GM12865 (cell line): ENCODE measurements around the gene ANAPC5.

Source experiments
- DNase-seq: peaks from one replicate; pipeline ENCODE4 v3.0.0; 2010; ENCODE audit warnings: low read depth
- H3K4me3 ChIP-seq: 2 replicates; pipeline ENCODE4 v1.5.1; 2011; ENCODE audit warnings: mild to moderate bottlenecking, low read depth, low read length, control low read depth
- TF ChIP-seq, protein P1 (sequence below): IDR thresholded peaks from 2 replicates; pipeline ENCODE4 v1.5.1; 2011; ENCODE audit warnings: low read length, control low read depth, low read depth, inconsistent platforms; ENCODE audit not compliant: insufficient read depth; ENCODE audit errors: missing control alignments

The ANAPC5 gene

DNA sequence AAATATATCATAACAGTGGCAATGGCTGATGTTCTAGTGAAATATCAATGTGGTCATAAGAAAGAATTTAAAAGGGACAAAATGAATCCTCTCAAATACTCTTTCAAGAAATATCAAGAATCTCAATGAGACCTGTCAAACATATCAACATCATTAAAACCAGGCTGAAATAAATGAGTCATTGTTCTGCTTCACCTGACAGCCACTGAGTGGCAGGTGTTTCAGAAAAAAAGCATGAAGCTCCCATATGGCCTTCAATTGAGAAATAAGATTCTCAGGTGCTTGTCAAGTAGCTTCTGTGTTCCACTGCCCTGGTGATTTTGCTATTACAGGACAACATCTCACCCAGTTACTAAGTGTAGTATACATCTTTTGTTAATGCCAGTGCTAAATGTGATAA lies 21.5 kb downstream of the ANAPC5 start:
- TF ChIP-seq, protein P1, sequence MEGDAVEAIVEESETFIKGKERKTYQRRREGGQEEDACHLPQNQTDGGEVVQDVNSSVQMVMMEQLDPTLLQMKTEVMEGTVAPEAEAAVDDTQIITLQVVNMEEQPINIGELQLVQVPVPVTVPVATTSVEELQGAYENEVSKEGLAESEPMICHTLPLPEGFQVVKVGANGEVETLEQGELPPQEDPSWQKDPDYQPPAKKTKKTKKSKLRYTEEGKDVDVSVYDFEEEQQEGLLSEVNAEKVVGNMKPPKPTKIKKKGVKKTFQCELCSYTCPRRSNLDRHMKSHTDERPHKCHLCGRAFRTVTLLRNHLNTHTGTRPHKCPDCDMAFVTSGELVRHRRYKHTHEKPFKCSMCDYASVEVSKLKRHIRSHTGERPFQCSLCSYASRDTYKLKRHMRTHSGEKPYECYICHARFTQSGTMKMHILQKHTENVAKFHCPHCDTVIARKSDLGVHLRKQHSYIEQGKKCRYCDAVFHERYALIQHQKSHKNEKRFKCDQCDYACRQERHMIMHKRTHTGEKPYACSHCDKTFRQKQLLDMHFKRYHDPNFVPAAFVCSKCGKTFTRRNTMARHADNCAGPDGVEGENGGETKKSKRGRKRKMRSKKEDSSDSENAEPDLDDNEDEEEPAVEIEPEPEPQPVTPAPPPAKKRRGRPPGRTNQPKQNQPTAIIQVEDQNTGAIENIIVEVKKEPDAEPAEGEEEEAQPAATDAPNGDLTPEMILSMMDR: no peak
- DNase-seq: no peak

DNA sequence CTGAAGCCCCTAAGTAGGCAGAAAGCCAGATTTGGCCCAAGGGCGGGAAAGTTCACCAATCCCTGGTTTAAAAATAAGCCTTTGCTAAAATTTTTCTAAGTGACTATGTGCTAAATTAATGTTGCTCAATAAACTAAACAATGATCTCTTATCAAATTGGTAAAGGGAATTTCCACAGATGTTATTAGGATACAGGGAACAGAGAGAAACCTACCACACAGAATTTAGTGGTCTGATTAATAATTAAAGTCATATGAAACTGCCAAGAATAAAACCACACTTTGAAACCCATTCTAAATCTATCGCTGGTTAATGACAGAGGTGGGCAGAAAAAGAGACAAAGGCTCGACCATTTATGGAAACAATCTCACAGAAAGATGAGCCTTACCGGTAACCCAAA lies 22.0 kb downstream of the ANAPC5 start:
- no peak for DNase-seq
- TF ChIP-seq, protein P1: no peak
- no peak overlapping the region for H3K4me3 ChIP-seq

More for the DNA sequence above, 21.5 kb downstream of the ANAPC5 start:
- H3K4me3 ChIP-seq: no peak overlapping the region

DNA sequence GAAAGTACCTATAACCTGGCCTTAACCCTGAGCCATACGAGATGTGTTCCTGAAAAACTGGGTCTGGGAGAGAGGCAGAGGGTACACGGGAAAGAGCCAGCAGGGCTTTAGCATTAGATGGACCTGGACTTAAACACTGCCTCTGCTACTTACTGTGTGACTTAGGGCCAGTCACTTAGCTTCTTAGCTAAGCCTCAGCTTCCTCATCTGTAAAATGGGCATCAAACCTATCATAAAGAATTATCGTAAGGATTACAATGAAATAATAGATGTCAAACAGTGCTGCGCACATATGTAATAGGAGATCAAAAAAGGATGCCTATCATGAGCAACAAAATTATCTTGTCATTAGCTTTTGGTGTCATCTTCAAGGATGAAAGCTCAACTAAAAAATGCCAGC lies 23.6 kb downstream of the ANAPC5 start:
- TF ChIP-seq, protein P1: no peak
- DNase-seq: no peak
- H3K4me3 ChIP-seq: no peak overlapping the region

DNA sequence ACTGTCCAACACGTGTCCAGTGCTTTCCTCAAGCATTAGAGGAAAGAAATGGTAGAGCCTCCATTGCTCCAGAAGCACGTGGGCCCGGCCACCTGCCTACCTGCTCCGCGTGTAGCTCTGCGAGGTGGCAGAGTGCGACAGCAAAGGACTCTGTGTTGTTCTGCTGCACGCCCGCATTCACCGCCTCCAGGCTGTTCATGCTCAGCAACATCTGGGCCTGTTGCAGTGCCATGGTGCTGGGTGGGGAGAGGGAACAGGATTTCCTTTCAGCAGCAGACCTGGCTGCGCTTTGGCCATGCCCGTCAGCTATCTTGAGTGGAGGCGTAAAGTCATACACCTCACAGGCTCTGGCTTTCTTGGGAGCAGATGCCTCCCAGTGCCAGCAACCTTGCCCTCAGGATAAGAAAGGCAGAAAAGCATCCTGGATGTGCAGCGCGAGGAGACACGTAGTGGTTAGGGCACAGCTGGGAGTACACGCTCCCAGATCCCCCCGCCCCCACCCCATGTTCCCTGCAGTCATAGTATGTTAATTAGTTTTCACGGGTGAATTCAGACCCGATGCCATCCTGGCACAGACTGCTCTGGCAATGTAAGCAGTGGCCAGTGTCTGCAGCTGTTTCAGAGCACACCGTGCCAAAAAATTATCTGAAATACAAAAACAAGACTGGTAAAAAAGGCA lies 25.1 kb downstream of the ANAPC5 start:
- H3K4me3 ChIP-seq: no peak overlapping the region
- TF ChIP-seq, protein P1: no peak
- DNase-seq: no peak

DNA sequence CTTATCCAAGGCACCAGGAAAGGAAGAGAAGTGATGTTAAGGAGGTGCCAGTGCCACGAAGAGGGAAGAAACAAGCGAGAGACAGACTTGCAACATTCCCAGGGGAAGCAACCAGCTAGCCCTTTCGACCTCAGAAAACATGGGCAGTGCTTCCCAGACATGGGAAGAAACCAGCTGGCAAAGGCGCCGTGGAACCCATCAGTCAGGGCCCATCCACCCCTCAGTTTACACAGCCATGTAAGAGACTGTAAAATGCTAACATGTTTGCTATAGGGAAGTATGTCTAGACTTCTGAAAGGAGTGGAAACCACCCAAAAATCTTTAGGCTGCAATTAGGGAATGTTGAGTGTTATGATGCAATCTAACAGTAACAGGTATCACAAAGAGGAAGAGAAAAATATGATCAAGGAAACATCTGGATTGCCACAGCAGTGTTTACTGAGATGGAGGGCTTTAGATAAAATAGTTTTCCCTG lies 26.3 kb downstream of the ANAPC5 start:
- DNase-seq: no peak
- no peak overlapping the region for H3K4me3 ChIP-seq
- TF ChIP-seq, protein P1: no peak

DNA sequence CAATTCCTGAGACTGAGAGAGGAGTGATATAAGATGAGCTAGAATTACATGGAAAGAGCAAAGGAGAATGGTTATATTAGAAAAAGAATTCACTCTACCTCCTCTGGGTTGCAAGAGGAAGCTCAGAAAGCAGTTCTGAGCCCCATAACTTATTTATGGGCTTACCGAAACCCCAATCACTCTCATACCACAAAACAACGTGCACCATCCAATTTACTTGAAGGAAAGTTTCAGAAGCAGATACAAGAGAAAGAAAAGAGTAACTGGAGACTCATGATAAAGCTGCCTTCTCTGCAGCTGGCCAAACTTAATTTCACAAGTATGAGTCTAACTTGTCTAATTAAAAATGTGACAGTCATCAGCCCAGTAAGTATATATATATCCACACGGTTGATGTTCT lies 28.3 kb downstream of the ANAPC5 start:
- no peak overlapping the region for H3K4me3 ChIP-seq
- no peak for DNase-seq
- TF ChIP-seq, protein P1: no peak

DNA sequence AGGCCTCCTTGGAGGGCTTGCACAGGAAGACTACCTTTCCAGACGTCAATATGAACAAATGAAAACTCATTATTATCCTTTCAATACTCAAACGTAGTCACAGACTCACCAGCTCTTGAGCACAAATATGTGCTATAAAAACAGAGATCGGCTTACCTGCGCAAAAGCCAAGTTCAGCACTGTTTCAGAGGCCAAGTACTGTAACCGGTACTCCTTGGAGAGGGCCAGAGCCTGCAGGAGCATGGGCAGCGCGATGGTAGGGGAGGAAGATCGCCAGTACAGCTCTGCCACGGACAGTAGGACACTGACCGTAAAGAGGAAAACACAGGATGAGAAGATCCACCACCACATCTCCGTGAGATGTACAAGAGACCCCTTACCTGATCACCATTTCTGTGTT lies 34.1 kb downstream of the ANAPC5 start:
- DNase-seq: no peak
- TF ChIP-seq, protein P1: no peak

More for the DNA sequence above, 34.1 kb downstream of the ANAPC5 start:
- no peak overlapping the region for H3K4me3 ChIP-seq
